ENCODE results near the gene NCK2. TPM values are rescaled to one million over a fixed set of nuclear protein-coding genes. Genes with fewer than 3 reads are reported as not detected.

Gene NCK2
- total RNA-seq, 1 experiment from 2014 or later: 49.2 TPM

DNA sequence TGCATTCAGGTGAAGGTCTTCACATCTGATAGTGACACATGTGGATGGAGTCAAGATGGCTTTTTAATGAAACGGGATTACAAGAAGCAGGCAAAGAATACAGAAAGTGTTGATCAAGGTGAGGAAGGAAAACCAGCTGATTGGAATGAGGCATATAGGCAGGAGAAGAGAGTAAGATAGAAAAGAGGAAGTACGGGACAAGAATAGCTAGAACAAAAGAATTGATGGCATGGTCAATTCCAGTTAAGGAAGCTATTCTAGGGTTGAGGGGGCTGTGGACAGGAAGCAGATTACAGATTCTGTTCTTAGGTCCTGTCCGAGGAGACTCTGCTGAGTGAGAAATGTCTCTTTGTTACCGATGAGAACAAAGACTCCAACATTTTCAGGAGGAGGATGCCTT lies 13.2 kb upstream of the NCK2 start:
- H4K20me1 ChIP-seq (ENCODE audit: control insufficient read depth, insufficient read depth, insufficient read length): no peaks in the 10 kb centered on the region
- no peak for DNase-seq
- no peak overlapping the region for H2BK120ac ChIP-seq (ENCODE audit: low read depth, low read length, poor library complexity, severe bottlenecking)
- no peak overlapping the region for H3K27ac ChIP-seq (ENCODE audit: insufficient read length, low read depth, low read length)
- H3K4me2 ChIP-seq (ENCODE audit: insufficient read depth, insufficient read length, low read length): no peak overlapping the region
- H3K9me3 ChIP-seq (ENCODE audit: control insufficient read depth, low read depth, low read length): no peaks in the 10 kb centered on the region
- no peak overlapping the region for H2AFZ ChIP-seq (ENCODE audit: low read length)
- H3K79me2 ChIP-seq (ENCODE audit: insufficient read depth, low read length): no peaks in the 10 kb centered on the region
- no peaks in the 10 kb centered on the region for H3K4me1 ChIP-seq (ENCODE audit: insufficient read depth, low read length)
- H2BK5ac ChIP-seq (ENCODE audit: insufficient read length, low read length): no peak overlapping the region
- H2BK15ac ChIP-seq (ENCODE audit: low read depth, low read length): no peak overlapping the region
- H3K27ac Mint-ChIP-seq: no peak overlapping the region
- H2BK20ac ChIP-seq (ENCODE audit: low read depth, low read length, poor library complexity, severe bottlenecking): no peak overlapping the region
- TF ChIP-seq, protein P1, sequence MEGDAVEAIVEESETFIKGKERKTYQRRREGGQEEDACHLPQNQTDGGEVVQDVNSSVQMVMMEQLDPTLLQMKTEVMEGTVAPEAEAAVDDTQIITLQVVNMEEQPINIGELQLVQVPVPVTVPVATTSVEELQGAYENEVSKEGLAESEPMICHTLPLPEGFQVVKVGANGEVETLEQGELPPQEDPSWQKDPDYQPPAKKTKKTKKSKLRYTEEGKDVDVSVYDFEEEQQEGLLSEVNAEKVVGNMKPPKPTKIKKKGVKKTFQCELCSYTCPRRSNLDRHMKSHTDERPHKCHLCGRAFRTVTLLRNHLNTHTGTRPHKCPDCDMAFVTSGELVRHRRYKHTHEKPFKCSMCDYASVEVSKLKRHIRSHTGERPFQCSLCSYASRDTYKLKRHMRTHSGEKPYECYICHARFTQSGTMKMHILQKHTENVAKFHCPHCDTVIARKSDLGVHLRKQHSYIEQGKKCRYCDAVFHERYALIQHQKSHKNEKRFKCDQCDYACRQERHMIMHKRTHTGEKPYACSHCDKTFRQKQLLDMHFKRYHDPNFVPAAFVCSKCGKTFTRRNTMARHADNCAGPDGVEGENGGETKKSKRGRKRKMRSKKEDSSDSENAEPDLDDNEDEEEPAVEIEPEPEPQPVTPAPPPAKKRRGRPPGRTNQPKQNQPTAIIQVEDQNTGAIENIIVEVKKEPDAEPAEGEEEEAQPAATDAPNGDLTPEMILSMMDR (conservative IDR thresholded peaks at IDR 0.05): no peak
- no peak overlapping the region for H3K23ac ChIP-seq (ENCODE audit: insufficient read length, low read depth, low read length)
- no peak overlapping the region for H4K5ac ChIP-seq (ENCODE audit: insufficient read length, low read depth, low read length)
- H3T11ph ChIP-seq (ENCODE audit: low read length): no peak overlapping the region
- H3K18ac ChIP-seq (ENCODE audit: insufficient read length, low read depth, low read length): no peak overlapping the region
- H3K4me3 Mint-ChIP-seq: no peak overlapping the region
- peaks cover 0 to 10% (median 4%) of the 10 kb centered on the region in 3 experiments; a peak in 3 of 7 replicates for H3K36me3 Mint-ChIP-seq (ENCODE audit: insufficient read depth in 1 of 3, low read depth in 3 of 3)
- no peak overlapping the region for H3K4ac ChIP-seq (ENCODE audit: low read depth, low read length)
- no peaks in the 10 kb centered on the region for H3K27me3 ChIP-seq (ENCODE audit: insufficient read depth, low read length)
- H4K8ac ChIP-seq (replicated peaks; ENCODE audit: insufficient read length, low read depth, low read length): no peak overlapping the region
- no peak overlapping the region for H2BK12ac ChIP-seq (ENCODE audit: insufficient read length, low read depth, low read length)
- peaks cover 11 to 12% of the 10 kb centered on the region in 2 experiments for H3K9me3 Mint-ChIP-seq
- no peaks in the 10 kb centered on the region for H3K4me1 Mint-ChIP-seq
- H3K23me2 ChIP-seq (ENCODE audit: insufficient read length, low read depth, low read length, poor library complexity, severe bottlenecking): no peaks in the 10 kb centered on the region
- no CpG with 5 or more reads among the region's 4 CpGs for WGBS (ENCODE audit: extremely low coverage, insufficient read length, low lambda C conversion rate)
- no peak overlapping the region for H4K91ac ChIP-seq (ENCODE audit: insufficient read length, low read depth, low read length)
- H3K14ac ChIP-seq (ENCODE audit: insufficient read depth, low read length): no peak overlapping the region
- peaks cover 8% of the 10 kb centered on the region; the same call in 1 of the 2 replicates for H3K27me3 Mint-ChIP-seq (ENCODE audit: low read depth)
- no peak overlapping the region for H3K56ac ChIP-seq (ENCODE audit: insufficient read length, low read depth, low read length)
- no peaks in the 10 kb centered on the region for H3K79me1 ChIP-seq (ENCODE audit: insufficient read depth, low read depth, low read length, poor library complexity, severe bottlenecking)
- no peak overlapping the region for H2AK5ac ChIP-seq (ENCODE audit: insufficient read length, low read length)
- no peak overlapping the region for H3K9ac ChIP-seq (ENCODE audit: extremely low read depth, insufficient read length, low read length)
